Endothelial cell (in vitro differentiated cells): ENCODE data around the gene LACRT. TPM values are rescaled to one million over a fixed set of nuclear protein-coding genes. Genes with fewer than 3 reads are reported as not detected.

Experiments used
- DNase-seq: peaks from one replicate; pipeline ENCODE4 v3.0.0; 2021; ENCODE audit warnings: low spot score
- H3K27ac Mint-ChIP-seq: one replicate; pipeline ENCODE4 v1.8.0; 2021; ENCODE audit warnings: mixed read lengths, inconsistent platforms; ENCODE audit not compliant: unreplicated experiment
- H3K27me3 Mint-ChIP-seq: one replicate; pipeline ENCODE4 v1.8.0; 2021; ENCODE audit warnings: mild to moderate bottlenecking, moderate library complexity, mixed read lengths, inconsistent platforms; ENCODE audit not compliant: unreplicated experiment
- H3K36me3 Mint-ChIP-seq: one replicate; pipeline ENCODE4 v1.8.0; 2021; ENCODE audit warnings: mild to moderate bottlenecking, low read depth, mixed read lengths, inconsistent platforms; ENCODE audit not compliant: unreplicated experiment
- H3K4me1 Mint-ChIP-seq: one replicate; pipeline ENCODE4 v1.8.0; 2021; ENCODE audit warnings: mild to moderate bottlenecking, mixed read lengths, inconsistent platforms; ENCODE audit not compliant: unreplicated experiment
- H3K4me3 Mint-ChIP-seq: one replicate; pipeline ENCODE4 v1.8.0; 2021; ENCODE audit warnings: mild to moderate bottlenecking, mixed read lengths, inconsistent platforms; ENCODE audit not compliant: unreplicated experiment
- H3K9me3 Mint-ChIP-seq: one replicate; pipeline ENCODE4 v1.8.0; 2021; ENCODE audit warnings: mixed read lengths, inconsistent platforms; ENCODE audit not compliant: unreplicated experiment
- CTCF ChIP-seq: fragments of 200-600 bp; sonication (generic); IDR thresholded peaks from one replicate; pipeline ENCODE4 v1.5.0; 2021; ENCODE audit warnings: antibody characterized with exemption; ENCODE audit not compliant: unreplicated experiment
- total RNA-seq: library from RNA; stranded (reverse); fragmentation: NEBNext Ultra II Directional; extraction: Animal tissue kit (Norgen Biotek cat#: 25700); gene quantifications from one replicate; pipeline ENCODE4 v1.2.1, GENCODE V29; 2021; ENCODE audit not compliant: unreplicated experiment

Gene LACRT
- total RNA-seq, 1 donor from 2014 or later = not detected

- Mint-ChIP-seq H3K4me1 (no peaks in the 10 kb centered on the region), H3K27me3 (peaks cover 10% of the 10 kb centered on the region), H3K36me3 (peaks cover 11% of the 10 kb centered on the region), H3K4me3 (no peak overlapping the region), H3K27ac (no peak overlapping the region), H3K9me3 (peaks cover 15% of the 10 kb centered on the region)
- TF ChIP-seq CTCF = no peak
- no peak for DNase-seq
Observed at GRCh38 chr12:54631551-54631950, 3.1 kb downstream of the LACRT start.

- no peak for TF ChIP-seq CTCF
- peaks cover 10% of the 10 kb centered on the region for H3K27me3 Mint-ChIP-seq
- H3K36me3 Mint-ChIP-seq = peaks cover 13% of the 10 kb centered on the region
- H3K9me3 Mint-ChIP-seq = peaks cover 17% of the 10 kb centered on the region
- no peak for DNase-seq
- H3K4me1 Mint-ChIP-seq = no peaks in the 10 kb centered on the region
- H3K4me3 Mint-ChIP-seq = no peak overlapping the region
- no peak overlapping the region for H3K27ac Mint-ChIP-seq
Observed at GRCh38 chr12:54629925-54630324, 4.8 kb downstream of the LACRT start.

- no peak for TF ChIP-seq CTCF
- Mint-ChIP-seq H3K9me3 (peaks cover 17% of the 10 kb centered on the region), H3K4me1 (no peaks in the 10 kb centered on the region), H3K27me3 (peaks cover 6% of the 10 kb centered on the region), H3K27ac (no peak overlapping the region), H3K4me3 (peak overlapping the region; percentile 6), H3K36me3 (peaks cover 13% of the 10 kb centered on the region)
- DNase-seq = no peak
Observed at GRCh38 chr12:54628186-54628846, 6.4 kb downstream of the LACRT start.

- peaks cover 13% of the 10 kb centered on the region for H3K36me3 Mint-ChIP-seq
- peaks cover 6% of the 10 kb centered on the region for H3K27me3 Mint-ChIP-seq
- H3K27ac Mint-ChIP-seq = no peak overlapping the region
- no peak for DNase-seq
- H3K4me3 Mint-ChIP-seq = no peak overlapping the region
- H3K4me1 Mint-ChIP-seq = no peaks in the 10 kb centered on the region
- TF ChIP-seq CTCF = no peak
- H3K9me3 Mint-ChIP-seq = peaks cover 17% of the 10 kb centered on the region
Observed at GRCh38 chr12:54627304-54627703, 7.4 kb downstream of the LACRT start.

GRCh38 chr12:54625598-54625997, 9.1 kb downstream of the LACRT start:
- peaks cover 13% of the 10 kb centered on the region for H3K36me3 Mint-ChIP-seq
- no peak for TF ChIP-seq CTCF
- peaks cover 6% of the 10 kb centered on the region for H3K27me3 Mint-ChIP-seq
- H3K27ac Mint-ChIP-seq = no peak overlapping the region
- no peak overlapping the region for H3K4me3 Mint-ChIP-seq
- H3K9me3 Mint-ChIP-seq = peaks cover 17% of the 10 kb centered on the region
- DNase-seq = no peak
- H3K4me1 Mint-ChIP-seq = no peaks in the 10 kb centered on the region
